ENCODE measurements around the gene GPR156.

Gene GPR156

GRCh38 chr3:120214176-120214575 is 70.8 kb downstream of the GPR156 start:
- no peak for DNase-seq (ENCODE audit: low read depth)
- TF ChIP-seq CTCF (IDR thresholded peaks at IDR 0.05; ENCODE audit: insufficient read depth, low read depth, low read length, missing control alignments): no peak
- H3K4me3 ChIP-seq (ENCODE audit: low read depth, low read length): no peak overlapping the region

- no peak for TF ChIP-seq CTCF (IDR thresholded peaks at IDR 0.05; ENCODE audit: insufficient read depth, low read depth, low read length, missing control alignments)
- DNase-seq (ENCODE audit: low read depth): no peak
- H3K4me3 ChIP-seq (ENCODE audit: low read depth, low read length): no peak overlapping the region
Observed at GRCh38 chr3:120212505-120212904, 72.5 kb downstream of the GPR156 start.

- H3K4me3 ChIP-seq (ENCODE audit: low read depth, low read length): no peak overlapping the region
- TF ChIP-seq CTCF (IDR thresholded peaks at IDR 0.05; ENCODE audit: insufficient read depth, low read depth, low read length, missing control alignments): no peak
- no peak for DNase-seq (ENCODE audit: low read depth)
Observed at GRCh38 chr3:120209425-120209824, 75.6 kb downstream of the GPR156 start.

GRCh38 chr3:120204338-120204737 is 80.7 kb downstream of the GPR156 start:
- DNase-seq (ENCODE audit: low read depth): no peak
- no peak for TF ChIP-seq CTCF (IDR thresholded peaks at IDR 0.05; ENCODE audit: insufficient read depth, low read depth, low read length, missing control alignments)
- no peak overlapping the region for H3K4me3 ChIP-seq (ENCODE audit: low read depth, low read length)

GRCh38 chr3:120203621-120204020 is 81.4 kb downstream of the GPR156 start:
- no peak for DNase-seq (ENCODE audit: low read depth)
- no peak for TF ChIP-seq CTCF (IDR thresholded peaks at IDR 0.05; ENCODE audit: insufficient read depth, low read depth, low read length, missing control alignments)
- H3K4me3 ChIP-seq (ENCODE audit: low read depth, low read length): no peak overlapping the region

GRCh38 chr3:120203016-120203415 is 82.0 kb downstream of the GPR156 start:
- no peak for DNase-seq (ENCODE audit: low read depth)
- TF ChIP-seq CTCF (IDR thresholded peaks at IDR 0.05; ENCODE audit: insufficient read depth, low read depth, low read length, missing control alignments): no peak
- H3K4me3 ChIP-seq (ENCODE audit: low read depth, low read length): no peak overlapping the region

GRCh38 chr3:120202363-120202762 is 82.7 kb downstream of the GPR156 start:
- no peak for TF ChIP-seq CTCF (IDR thresholded peaks at IDR 0.05; ENCODE audit: insufficient read depth, low read depth, low read length, missing control alignments)
- no peak for DNase-seq (ENCODE audit: low read depth)
- no peak overlapping the region for H3K4me3 ChIP-seq (ENCODE audit: low read depth, low read length)

Measured in GM12865 (cell line).